Measurements from ENCODE around the gene LRCH1. TPM values are rescaled to one million over a fixed set of nuclear protein-coding genes. Genes with fewer than 3 reads are reported as not detected.

The LRCH1 gene
- total RNA-seq, 1 experiment from 2014 or later = 7.4 TPM

GRCh38 chr13:46663206-46664037, 110.5 kb downstream of the LRCH1 start:
- DNase-seq (ENCODE audit: low read depth) = peak; percentile 16

- no peak for DNase-seq (ENCODE audit: low read depth)
These were observed 111.2 kb downstream of the LRCH1 start for GRCh38 chr13:46664195-46664594.

- DNase-seq (ENCODE audit: low read depth) = no peak
These were observed 112.3 kb downstream of the LRCH1 start for GRCh38 chr13:46665248-46665632.

- DNase-seq (ENCODE audit: low read depth) = peak; percentile 55
These were observed 112.9 kb downstream of the LRCH1 start for GRCh38 chr13:46665633-46666482.

GRCh38 chr13:46666727-46667456, 113.9 kb downstream of the LRCH1 start:
- DNase-seq (ENCODE audit: low read depth) = no peak

- peak; percentile 24 for DNase-seq (ENCODE audit: low read depth)
These were observed 114.8 kb downstream of the LRCH1 start for GRCh38 chr13:46667687-46668281.

GRCh38 chr13:46668302-46668720, 115.3 kb downstream of the LRCH1 start:
- peak; percentile 87 for DNase-seq (ENCODE audit: low read depth)

- no peak for DNase-seq (ENCODE audit: low read depth)
These were observed 116.1 kb downstream of the LRCH1 start for GRCh38 chr13:46668931-46669525.

- no peak for DNase-seq (ENCODE audit: low read depth)
These were observed 119.5 kb downstream of the LRCH1 start for GRCh38 chr13:46672338-46673090.

- DNase-seq (ENCODE audit: low read depth) = no peak
These were observed 122.0 kb downstream of the LRCH1 start for GRCh38 chr13:46675016-46675415.

GRCh38 chr13:46676378-46676725, 123.4 kb downstream of the LRCH1 start:
- no peak for DNase-seq (ENCODE audit: low read depth)

GRCh38 chr13:46679369-46680120, 126.6 kb downstream of the LRCH1 start:
- peak; percentile 39 for DNase-seq (ENCODE audit: low read depth)

GRCh38 chr13:46682015-46682414, 129.0 kb downstream of the LRCH1 start:
- DNase-seq (ENCODE audit: low read depth) = no peak

- DNase-seq (ENCODE audit: low read depth) = no peak
These were observed 129.7 kb downstream of the LRCH1 start for GRCh38 chr13:46682707-46683106.

GRCh38 chr13:46683676-46684260, 130.8 kb downstream of the LRCH1 start:
- DNase-seq (ENCODE audit: low read depth) = peak; percentile 12

GRCh38 chr13:46684287-46685001, 131.5 kb downstream of the LRCH1 start:
- peak; percentile 5 for DNase-seq (ENCODE audit: low read depth)

GRCh38 chr13:46685006-46685730, 132.2 kb downstream of the LRCH1 start:
- no peak for DNase-seq (ENCODE audit: low read depth)

GRCh38 chr13:46686171-46686570, 133.2 kb downstream of the LRCH1 start:
- no peak for DNase-seq (ENCODE audit: low read depth)
